CD14-positive monocyte (primary cell): ENCODE data around the gene HS6ST1. TPM values are rescaled to one million over a fixed set of nuclear protein-coding genes. Genes with fewer than 3 reads are reported as not detected.

ENCODE experiments used
- DNase-seq, 3 donors: peaks; one replicate each; pipeline ENCODE4 v3.0.0-alpha.2; 2011 to 2022
- H2AFZ ChIP-seq: 2 replicates; pipeline ENCODE4 v1.6.0; 2012; ENCODE audit warnings: mild to moderate bottlenecking, low read depth, low read length, inconsistent platforms; ENCODE audit not compliant: insufficient read depth, poor library complexity, severe bottlenecking
- H3K27ac ChIP-seq, 2 donors: 1 replicate in 1 of 2; 2 replicates in 1 of 2; pipeline ENCODE4 v1.5.1; 2012 to 2013; ENCODE audit warnings: low read length in 2 of 2, control low read depth in 1 of 2, inconsistent platforms in 1 of 2, low read depth in 1 of 2, mild to moderate bottlenecking in 1 of 2
- H3K27me3 ChIP-seq, 2 donors: one replicate each; pipeline versions ENCODE4 v1.6.0 to v1.6.1; 2011 to 2013; ENCODE audit warnings: low read length in 2 of 2; ENCODE audit not compliant: control insufficient read depth in 2 of 2, insufficient read depth in 2 of 2
- H3K36me3 ChIP-seq, 2 donors: replicated peaks in 1 of 2; 1 replicate in 1 of 2; 2 replicates in 1 of 2; pipeline versions ENCODE4 v1.5.1 to v1.6.1; 2012 to 2013; ENCODE audit warnings: low read length in 2 of 2, control low read depth in 1 of 2, inconsistent platforms in 1 of 2, mild to moderate bottlenecking in 1 of 2; ENCODE audit not compliant: insufficient read depth in 2 of 2, control insufficient read depth in 1 of 2
- H3K4me1 ChIP-seq, 2 donors: 1 replicate in 1 of 2; 2 replicates in 1 of 2; pipeline versions ENCODE4 v1.5.1 to v1.6.1; 2012 to 2013; ENCODE audit warnings: low read length in 2 of 2, control low read depth in 1 of 2, inconsistent platforms in 1 of 2, mild to moderate bottlenecking in 1 of 2, moderate library complexity in 1 of 2; ENCODE audit not compliant: insufficient read depth in 2 of 2, control insufficient read depth in 1 of 2
- H3K4me2 ChIP-seq: replicated peaks from 2 replicates; pipeline ENCODE3; 2012; ENCODE audit warnings: low read length, moderate library complexity, mild to moderate bottlenecking; ENCODE audit not compliant: poor library complexity, severe bottlenecking; ENCODE audit errors: extremely low read depth
- H3K4me3 ChIP-seq, 3 experiments: fragments of 200-600 bp in 1 of 3; sonication (generic) in 1 of 3; replicated peaks in 1 of 3; 1 replicate in 2 of 3; 2 replicates in 1 of 3; pipeline ENCODE4 v1.5.1; 2011 to 2013; ENCODE audit warnings: low read length in 3 of 3, mild to moderate bottlenecking in 3 of 3, control low read depth in 2 of 3, low read depth in 2 of 3, inconsistent platforms in 1 of 3, moderate library complexity in 1 of 3
- H3K79me2 ChIP-seq: 2 replicates; pipeline ENCODE4 v1.6.0; 2012; ENCODE audit warnings: mild to moderate bottlenecking, control low read depth, inconsistent platforms, low read length, moderate library complexity; ENCODE audit not compliant: insufficient read depth
- H3K9ac ChIP-seq: 2 replicates; pipeline ENCODE4 v1.6.0; 2017; ENCODE audit warnings: low read length, mild to moderate bottlenecking; ENCODE audit not compliant: insufficient read depth, poor library complexity, severe bottlenecking
- H3K9me3 ChIP-seq, 2 donors: replicated peaks in 1 of 2; 1 replicate in 1 of 2; 2 replicates in 1 of 2; pipeline versions ENCODE4 v1.5.1 to v1.6.1; 2012 to 2013; ENCODE audit warnings: low read length in 2 of 2, control low read depth in 1 of 2; ENCODE audit not compliant: control insufficient read depth in 1 of 2, insufficient read depth in 1 of 2
- H4K20me1 ChIP-seq: 2 replicates; pipeline ENCODE4 v1.6.0; 2012; ENCODE audit warnings: mild to moderate bottlenecking, low read length, control low read depth, moderate library complexity; ENCODE audit not compliant: insufficient read depth
- H3K27ac Mint-ChIP-seq, 7 donors: one replicate each; pipeline ENCODE4 v1.8.0; 2020; ENCODE audit warnings: mild to moderate bottlenecking in 7 of 7, mixed read lengths in 7 of 7, moderate library complexity in 6 of 7, inconsistent platforms in 2 of 7
- H3K27me3 Mint-ChIP-seq, 3 donors: one replicate each; pipeline ENCODE4 v1.8.0; 2021 to 2022; ENCODE audit warnings: low read depth in 3 of 3, mild to moderate bottlenecking in 3 of 3, mixed read lengths in 3 of 3, moderate library complexity in 3 of 3, inconsistent platforms in 1 of 3
- H3K36me3 Mint-ChIP-seq, 2 donors: one replicate each; pipeline ENCODE4 v1.8.0; 2020; ENCODE audit warnings: mixed read lengths in 2 of 2, inconsistent platforms in 1 of 2, mild to moderate bottlenecking in 1 of 2
- H3K4me1 Mint-ChIP-seq: one replicate; pipeline ENCODE4 v1.8.0; 2020; ENCODE audit warnings: mild to moderate bottlenecking, mixed read lengths
- H3K4me3 Mint-ChIP-seq, 2 donors: one replicate each; pipeline ENCODE4 v1.8.0; 2020; ENCODE audit warnings: mild to moderate bottlenecking in 2 of 2, mixed read lengths in 2 of 2, moderate library complexity in 1 of 2
- H3K9me3 Mint-ChIP-seq, 7 donors: one replicate each; pipeline ENCODE4 v1.8.0; 2020 to 2022; ENCODE audit warnings: mixed read lengths in 7 of 7, mild to moderate bottlenecking in 6 of 7, moderate library complexity in 6 of 7, inconsistent platforms in 2 of 7
- WGBS: methylation state at CpG from one replicate; pipeline ENCODE4 v1.1.5; 2013; ENCODE audit warnings: missing lambda C conversion rate; ENCODE audit not compliant: insufficient coverage; 5-methylcytosine and 5-hydroxymethylcytosine counted together
- intact Hi-C, 2 donors: fragments of 100-400 bp; cut with micrococcal nuclease; formaldehyde crosslinking; loops; one replicate each; pipeline versions ENCODE4 v1.15.0 to v1.15.1; 2023
- polyA plus RNA-seq, 3 donors: library from polyadenylated mRNA; depleted of rRNA in 1 of 3; unstranded in 2 of 3; stranded (reverse) in 1 of 3; fragments of 300-500 nt in 2 of 3; fragments of >200 nt in 1 of 3; fragmentation: Illumina TruSeq in 2 of 3; gene quantifications; 1 replicate in 2 of 3; 2 replicates in 1 of 3; pipeline ENCODE4 v1.2.3, GENCODE V29; 2012 to 2021
- TF ChIP-seq, protein P1 (sequence below): fragments of 200-600 bp; IDR thresholded peaks from one replicate; pipeline ENCODE4 v1.8.0; 2022; ENCODE audit warnings: antibody characterized with exemption, mild to moderate bottlenecking

Gene HS6ST1
- polyA plus RNA-seq, 3 donors: 2.9 to 5.4 (median 4.0) TPM

DNA sequence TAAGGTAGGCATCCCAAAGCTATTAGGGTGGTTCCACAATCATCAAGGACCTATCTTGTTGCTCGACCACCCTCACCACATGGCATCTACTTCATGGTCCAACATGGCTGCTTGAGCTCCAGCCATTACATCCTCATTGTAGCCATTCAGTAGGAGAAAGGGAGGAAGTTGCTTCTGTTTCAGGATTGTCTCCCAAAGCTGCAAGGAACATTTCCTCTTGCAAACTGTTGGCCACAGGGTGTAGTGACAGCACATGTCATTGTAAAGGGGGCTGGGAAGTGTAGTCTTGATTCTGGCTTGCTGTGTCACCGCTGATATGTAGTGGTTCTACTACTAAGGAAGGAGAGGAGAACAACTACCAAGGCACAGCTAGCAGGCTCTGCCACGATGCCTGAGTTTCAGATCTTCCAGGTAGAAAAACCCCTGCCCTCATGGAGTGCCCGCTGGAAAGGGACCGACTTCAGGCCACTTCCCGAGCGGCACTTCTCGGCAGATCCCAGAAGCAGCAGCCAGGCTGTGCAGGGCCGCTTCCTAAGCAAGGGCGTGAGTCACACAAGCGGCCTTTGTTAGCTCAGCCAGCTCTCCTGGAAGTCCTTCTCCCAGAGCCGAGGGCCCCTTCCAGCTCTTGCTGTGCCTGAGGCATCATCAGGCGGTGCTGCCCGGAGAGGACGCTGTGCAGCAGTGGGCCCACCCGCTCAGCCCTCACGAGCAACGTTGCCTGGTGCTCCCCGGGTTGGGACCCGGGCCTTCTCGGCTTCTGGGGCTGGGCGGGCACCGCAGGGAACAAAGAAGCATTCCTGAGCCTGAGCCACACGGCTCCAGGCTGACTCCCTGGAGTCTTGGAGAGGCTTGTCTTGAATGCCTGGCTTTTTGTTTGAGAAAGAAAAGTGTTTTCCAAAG lies 58.2 kb downstream of the HS6ST1 start:
- intact Hi-C loops: no loop called here
- WGBS: 98% methylated on average over 23 of the region's 24 CpGs
- Histone ChIP-seq H3K4me3 (no peak overlapping the region), H3K9ac (no peak overlapping the region), H4K20me1 (no peaks in the 10 kb centered on the region), H2AFZ (no peak overlapping the region), H3K79me2 (no peaks in the 10 kb centered on the region), H3K36me3 (no peaks in the 10 kb centered on the region), H3K4me2 (no peak overlapping the region), H3K4me1 (no peaks in the 10 kb centered on the region), H3K27me3 (no peaks in the 10 kb centered on the region), H3K9me3 (no peaks in the 10 kb centered on the region), H3K27ac (no peak overlapping the region)
- Mint-ChIP-seq H3K27ac (no peak overlapping the region), H3K9me3 (peaks cover 0 to 5% (median 0%) of the 10 kb centered on the region in 7 donors), H3K27me3 (peaks cover 2 to 6% (median 5%) of the 10 kb centered on the region in 3 donors), H3K4me3 (no peak overlapping the region), H3K36me3 (no peaks in the 10 kb centered on the region), H3K4me1 (no peaks in the 10 kb centered on the region)
- TF ChIP-seq, protein P1, sequence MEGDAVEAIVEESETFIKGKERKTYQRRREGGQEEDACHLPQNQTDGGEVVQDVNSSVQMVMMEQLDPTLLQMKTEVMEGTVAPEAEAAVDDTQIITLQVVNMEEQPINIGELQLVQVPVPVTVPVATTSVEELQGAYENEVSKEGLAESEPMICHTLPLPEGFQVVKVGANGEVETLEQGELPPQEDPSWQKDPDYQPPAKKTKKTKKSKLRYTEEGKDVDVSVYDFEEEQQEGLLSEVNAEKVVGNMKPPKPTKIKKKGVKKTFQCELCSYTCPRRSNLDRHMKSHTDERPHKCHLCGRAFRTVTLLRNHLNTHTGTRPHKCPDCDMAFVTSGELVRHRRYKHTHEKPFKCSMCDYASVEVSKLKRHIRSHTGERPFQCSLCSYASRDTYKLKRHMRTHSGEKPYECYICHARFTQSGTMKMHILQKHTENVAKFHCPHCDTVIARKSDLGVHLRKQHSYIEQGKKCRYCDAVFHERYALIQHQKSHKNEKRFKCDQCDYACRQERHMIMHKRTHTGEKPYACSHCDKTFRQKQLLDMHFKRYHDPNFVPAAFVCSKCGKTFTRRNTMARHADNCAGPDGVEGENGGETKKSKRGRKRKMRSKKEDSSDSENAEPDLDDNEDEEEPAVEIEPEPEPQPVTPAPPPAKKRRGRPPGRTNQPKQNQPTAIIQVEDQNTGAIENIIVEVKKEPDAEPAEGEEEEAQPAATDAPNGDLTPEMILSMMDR: no peak
- no peak for DNase-seq

DNA sequence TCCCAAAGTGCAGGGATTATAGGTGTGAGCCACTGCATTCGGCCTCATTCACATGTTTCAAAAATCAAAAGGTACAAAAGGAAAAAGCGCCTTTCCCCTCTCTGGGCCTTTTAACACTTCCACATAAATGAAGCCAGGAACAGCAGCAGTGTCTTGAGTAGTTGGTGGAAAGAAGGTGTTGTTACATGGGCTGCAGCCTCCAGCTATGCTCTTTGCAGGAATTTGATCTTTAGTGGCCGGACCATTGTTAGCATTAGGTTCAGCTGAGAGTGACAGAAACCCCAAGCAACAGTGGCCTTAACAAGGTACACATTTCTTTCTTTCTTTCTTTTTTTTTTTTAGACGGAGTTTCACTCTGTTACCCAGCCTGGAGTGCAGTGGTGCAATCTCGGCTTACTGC lies 59.1 kb downstream of the HS6ST1 start:
- Histone ChIP-seq H3K27ac (no peak overlapping the region), H3K4me2 (no peak overlapping the region), H3K9me3 (no peaks in the 10 kb centered on the region), H3K79me2 (no peaks in the 10 kb centered on the region), H3K4me1 (no peaks in the 10 kb centered on the region), H3K9ac (no peak overlapping the region), H3K27me3 (no peaks in the 10 kb centered on the region), H4K20me1 (no peaks in the 10 kb centered on the region), H3K36me3 (no peaks in the 10 kb centered on the region), H3K4me3 (no peak overlapping the region), H2AFZ (no peak overlapping the region)
- Mint-ChIP-seq H3K27me3 (peaks cover 2 to 6% (median 5%) of the 10 kb centered on the region in 3 donors), H3K4me1 (no peaks in the 10 kb centered on the region), H3K9me3 (peaks cover 0 to 7% (median 2%) of the 10 kb centered on the region in 7 donors), H3K4me3 (no peak overlapping the region), H3K36me3 (no peaks in the 10 kb centered on the region), H3K27ac (no peak overlapping the region)
- TF ChIP-seq, protein P1: no peak
- WGBS: 80% methylated on average over 1 of the region's 5 CpGs
- intact Hi-C loops: no loop called here
- DNase-seq: no peak
